GM18858 (cell line): ENCODE measurements around the gene TEX51.

ENCODE experiments used
- ATAC-seq: cut with Tn5 transposase; IDR thresholded peaks from one replicate; pipeline ENCODE4 v1.9.1; 2021; ENCODE audit not compliant: unreplicated experiment

Gene TEX51

DNA sequence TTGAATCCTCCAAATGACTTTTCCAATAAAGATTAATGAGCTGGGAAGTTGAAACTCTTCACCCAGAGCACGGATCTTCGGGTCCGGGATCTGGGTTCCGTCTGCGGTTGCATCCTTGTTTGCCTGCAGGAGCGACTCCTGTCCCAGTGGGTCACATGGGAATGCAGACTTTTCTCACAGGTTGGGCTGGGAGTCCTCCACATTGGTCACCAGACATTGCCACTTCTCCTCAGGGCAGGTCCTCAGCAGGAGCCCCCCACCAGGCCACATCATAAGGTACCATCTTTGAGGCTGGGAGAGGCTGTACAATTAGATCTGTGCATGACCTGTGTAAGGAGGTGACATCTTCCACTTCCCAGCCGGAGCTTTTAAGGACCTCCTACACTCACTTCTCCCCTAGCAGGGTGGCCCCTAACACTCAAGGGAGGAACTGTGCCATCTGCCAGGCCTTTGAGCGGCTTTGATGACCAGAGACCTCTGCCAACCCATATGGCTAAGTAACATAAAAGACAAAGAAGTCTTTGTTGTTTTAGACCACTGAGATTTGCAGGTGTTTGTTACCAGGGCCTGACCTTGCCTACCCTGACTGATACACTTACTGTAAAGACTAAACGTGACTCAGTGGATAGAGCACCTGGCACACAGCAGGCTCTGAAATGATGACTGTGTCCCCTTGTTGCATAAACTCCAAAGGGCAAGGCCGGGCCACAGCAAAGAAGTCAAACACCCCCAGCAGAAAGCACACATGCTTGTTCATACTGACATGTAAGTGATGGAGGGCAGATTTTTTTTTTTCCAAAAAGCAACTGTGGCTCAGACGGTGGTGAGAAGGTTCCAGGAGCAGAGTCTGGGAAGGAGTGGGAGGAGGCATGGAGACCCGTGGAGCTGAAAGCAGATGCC is 7.9 kb upstream of the TEX51 start:
- no peak for ATAC-seq

DNA sequence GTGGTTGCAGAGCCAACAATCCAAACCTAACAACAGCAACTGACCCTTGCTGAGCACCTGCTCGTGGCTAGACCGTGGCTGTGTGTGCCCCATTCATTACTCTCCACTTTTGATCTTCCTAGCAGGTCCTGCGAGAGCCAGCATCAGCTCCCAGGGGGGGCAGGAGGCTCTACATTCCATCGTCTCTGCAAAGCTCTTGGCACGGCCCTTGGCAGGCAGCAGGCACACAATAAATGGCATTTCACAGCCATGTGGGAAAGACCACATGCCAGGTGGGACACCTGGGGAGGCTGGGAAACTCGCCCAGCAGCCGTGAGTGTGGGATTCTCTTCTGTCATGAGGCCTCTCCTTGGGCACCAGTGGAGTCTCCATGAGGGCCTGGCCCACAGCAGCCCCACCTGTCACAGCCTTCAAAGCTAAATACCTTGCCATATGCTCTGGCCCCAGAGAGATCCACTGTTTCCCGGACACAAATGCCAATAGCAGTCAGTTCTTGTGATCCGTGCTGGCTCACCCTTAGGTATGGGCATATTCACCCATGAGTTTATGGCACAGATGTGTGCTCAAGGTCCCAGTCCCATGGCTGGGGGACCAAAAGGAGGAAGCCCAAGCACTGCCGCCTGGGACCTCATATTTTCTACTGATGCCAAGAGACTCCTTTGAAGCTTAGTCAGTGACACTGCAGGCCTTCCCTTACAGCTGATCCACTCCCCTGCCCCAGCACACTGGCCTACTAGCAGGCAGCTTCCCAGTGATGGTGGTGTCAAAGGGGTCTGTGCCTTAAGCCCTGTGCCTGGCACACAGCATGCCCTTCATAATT is 6.8 kb upstream of the TEX51 start:
- ATAC-seq, result no peak

DNA sequence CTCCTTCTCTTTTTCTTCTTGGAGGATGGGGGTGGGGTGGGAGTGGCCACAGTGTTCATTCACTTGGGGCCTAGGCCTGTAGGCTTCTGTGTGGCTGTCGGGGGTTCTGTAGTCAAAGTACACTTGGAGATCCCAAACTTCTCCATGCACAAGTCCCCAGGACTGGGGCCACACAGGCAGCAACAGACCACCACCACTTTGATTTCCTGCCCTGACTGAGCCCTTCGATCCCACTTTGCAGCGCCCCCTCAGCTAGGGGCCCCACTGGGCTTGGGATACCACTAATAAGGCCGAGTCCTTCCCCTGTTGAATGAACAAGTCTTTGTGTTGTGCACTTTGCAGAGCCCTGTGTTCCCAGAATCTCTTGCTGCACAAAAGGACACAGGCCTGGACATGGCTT is 5.5 kb upstream of the TEX51 start:
- ATAC-seq, result no peak

DNA sequence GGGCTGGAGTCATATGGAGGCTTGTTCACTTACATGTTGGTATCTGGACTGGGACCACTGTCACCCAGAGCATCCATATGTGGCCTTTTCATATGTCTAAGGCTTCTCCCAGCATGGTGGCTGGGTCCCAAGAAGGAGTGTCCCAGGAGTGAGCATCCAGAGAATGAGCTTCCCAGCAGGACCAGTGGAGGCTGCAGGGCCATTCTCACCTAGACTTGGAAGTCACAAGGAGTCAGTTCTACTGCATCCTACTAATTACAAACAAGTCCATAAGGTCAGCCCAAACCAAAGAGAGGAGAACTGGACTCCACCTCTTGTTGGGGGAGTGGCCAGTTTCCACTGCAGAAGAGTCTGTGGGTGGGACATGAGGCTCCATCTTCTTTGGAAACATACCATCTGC is 5.1 kb upstream of the TEX51 start:
- no peak for ATAC-seq

DNA sequence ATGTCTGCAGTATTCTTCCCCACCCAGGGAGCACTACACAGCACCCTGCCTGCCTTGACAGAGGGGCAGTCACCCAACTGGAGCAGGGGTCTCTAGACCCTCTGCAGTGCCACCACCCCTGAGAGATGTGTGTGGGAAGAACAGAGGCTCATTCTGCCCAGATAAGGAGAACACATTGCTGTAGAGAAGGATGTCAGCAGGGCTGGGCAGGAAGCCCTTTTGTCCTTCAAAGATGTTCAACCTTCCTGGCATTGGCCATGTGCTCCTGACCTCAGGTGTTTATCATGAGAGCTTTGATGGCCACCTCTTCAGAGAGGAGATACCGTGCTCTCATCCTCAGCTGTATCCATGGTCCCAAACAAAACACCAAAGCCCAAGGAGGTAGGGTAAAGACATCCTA is 4.6 kb upstream of the TEX51 start:
- no peak for ATAC-seq

DNA sequence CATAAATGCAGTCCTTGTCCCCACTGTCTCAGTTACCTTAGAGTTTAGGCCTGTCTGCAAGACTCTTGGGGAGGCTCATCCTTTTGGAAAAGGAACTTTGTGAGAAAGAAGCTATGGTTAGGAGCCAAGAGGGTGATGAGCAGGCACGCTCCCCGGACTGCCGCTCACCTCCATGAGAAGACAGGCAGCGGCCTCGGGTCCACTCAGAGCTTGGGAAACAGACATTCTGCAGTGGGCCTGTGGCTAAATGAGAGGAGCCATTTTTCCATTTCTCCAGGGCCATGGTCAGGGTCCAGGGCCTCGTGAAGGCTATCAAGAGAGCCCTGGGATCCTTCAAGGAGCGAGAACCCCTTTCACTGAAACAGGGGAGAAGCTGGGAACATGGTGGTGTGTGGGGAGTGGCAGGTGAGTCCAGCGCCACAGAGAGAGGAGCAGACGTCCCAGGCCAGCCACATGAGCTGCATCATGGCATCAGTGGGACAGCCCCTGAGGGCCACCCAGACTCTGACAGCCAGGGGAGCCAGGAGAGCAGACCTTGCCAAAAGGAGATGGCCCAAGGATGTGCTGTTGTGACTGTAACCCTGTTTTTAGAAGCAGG is 4.0 kb upstream of the TEX51 start:
- no peak for ATAC-seq

DNA sequence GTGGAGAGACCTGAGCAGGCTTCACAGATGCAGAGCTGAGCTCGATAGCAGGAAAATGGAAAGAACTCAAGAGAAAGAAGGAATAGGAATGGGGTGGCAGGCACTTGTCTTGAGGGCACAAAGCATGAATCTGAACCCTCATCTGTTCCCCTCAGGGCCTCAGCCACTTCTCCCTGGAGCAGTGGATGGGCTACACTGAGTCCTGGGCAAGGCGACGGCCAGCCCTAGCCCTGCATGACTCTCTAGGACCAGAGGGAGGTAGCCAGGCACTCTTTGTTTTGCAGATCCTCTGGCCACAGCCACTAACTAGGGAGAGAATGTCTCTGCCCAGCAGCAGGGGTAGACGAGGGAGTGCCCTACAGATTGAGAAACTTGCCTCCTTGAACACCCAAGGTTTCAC is 3.4 kb upstream of the TEX51 start:
- ATAC-seq, result no peak

DNA sequence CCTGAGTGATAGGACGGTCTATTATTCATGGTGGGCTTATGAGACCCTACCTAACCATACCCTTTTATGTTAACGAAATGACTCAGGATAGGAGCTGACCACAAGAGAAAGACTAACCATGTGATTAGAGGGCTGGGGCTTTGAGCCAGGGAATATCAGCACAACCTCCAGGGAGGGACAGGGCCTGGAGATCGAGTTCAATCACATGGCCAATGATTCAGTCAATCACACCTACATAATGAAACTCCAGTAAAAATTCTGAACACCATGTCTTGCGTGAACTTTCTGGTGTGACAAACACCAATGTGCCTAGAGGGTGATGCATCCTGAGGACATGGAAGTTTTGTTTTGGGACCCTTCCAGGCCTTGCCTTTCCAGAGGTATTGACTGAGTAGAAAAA is 2.2 kb upstream of the TEX51 start:
- ATAC-seq, result no peak

DNA sequence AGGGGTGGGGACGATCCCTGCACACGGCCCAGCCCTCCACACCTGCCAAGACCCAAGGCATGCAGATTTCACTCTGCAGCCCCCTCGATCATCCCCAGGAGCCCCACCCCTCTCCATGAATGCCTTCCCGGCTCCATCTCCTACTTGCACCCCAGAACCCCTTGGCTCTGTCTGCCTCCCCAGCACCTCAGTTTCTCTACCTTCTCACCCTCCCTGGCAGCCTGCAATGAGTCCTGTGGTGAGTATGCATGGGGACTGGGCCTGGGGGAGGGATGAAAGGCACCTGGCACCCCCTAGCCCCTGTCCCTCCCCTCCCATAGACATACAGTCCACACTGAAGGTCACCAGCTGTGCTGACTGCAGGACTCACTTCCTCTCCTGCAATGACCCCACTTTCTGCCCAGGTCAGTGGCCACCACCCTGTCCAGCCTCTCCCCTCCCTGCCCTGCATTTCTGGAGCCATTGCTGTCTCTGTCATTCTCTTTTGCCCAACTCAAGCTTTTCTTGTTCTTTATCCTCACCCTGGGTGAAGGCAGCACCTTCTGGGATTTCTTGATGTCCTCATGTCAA is 1.0 kb downstream of the TEX51 start:
- no peak for ATAC-seq

DNA sequence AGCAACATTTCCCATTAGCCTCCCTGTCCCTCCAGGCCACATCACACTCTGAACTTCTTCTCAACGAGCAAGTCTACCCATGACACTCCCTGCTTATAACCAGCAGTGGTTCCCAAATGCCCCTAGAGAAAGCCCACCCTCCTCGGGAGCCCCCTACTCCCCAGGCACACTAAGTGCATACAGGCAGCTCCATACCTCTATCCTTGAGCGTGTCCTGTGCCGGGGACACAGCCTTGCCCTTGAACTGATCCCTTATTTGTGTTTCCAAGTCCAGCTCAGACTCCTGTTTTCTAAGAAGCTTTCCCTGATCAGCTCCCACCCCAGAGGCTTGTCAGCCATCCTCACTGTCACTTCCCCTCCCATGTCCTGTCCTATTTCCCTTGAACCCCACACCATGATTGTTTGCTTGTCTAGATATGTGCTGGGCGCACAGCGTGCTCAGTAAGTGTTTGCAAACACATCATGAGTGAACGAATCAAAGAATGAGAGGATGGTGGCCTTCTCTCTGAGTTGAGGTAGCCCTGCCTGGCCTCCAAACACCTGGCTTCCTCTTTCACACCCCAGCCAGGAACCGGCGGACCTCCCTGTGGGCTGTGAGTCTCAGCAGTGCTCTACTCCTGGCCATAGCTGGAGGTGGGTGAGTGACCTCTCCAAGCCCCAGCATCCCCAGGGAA is 2.1 kb downstream of the TEX51 start:
- no peak for ATAC-seq

DNA sequence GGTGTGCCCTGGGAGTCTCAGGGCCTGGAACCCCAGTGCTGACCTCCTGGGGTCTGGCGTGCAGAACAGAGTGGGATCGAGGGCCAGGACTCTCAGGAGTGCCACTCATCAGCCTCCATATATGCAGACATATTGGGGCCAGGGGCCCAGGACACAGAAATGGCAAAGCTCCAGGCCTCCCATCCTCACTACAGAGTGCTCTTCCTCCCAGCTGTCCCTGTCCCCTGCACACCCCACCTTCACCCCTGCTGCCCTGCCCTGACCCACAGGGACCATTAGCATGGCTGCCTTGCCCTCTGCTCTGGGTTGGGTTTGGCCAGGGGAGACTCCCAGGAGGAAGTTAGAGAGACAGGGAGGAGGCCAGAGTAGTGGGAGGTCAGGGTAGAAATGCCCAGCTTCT is 2.8 kb downstream of the TEX51 start:
- no peak for ATAC-seq

DNA sequence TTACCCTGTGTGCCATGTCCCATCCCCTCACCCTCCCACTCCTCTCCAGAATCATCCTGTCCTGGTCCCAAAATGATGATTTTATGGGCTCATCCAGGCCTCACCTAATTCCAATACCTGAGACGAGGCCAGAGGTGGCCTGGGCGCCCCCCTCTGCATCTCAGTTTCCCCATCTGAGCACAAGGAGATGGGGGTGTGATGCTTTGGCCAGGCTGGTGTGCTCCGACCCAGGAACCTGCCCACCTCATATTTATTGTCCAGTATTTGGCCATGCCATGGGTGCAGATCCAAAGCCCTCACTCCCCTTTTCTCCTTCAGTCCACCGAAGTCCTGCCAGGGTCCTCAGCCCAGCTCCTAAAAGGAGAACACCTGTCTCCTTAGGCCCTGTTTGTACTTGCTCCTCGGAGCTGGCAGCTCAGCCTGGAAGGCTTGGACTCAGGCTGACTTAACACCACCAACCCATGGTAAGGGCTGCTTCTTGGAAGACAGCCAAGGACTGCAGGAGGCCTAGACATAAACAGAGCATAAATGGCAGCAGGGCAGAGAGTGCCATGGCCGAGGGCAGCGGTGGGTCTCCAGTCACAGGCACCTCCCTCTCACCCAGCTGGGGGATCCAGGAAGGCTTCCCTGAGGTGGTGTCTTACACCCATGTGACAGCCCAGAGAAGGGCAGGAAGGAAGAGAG is 3.6 kb downstream of the TEX51 start:
- no peak for ATAC-seq

DNA sequence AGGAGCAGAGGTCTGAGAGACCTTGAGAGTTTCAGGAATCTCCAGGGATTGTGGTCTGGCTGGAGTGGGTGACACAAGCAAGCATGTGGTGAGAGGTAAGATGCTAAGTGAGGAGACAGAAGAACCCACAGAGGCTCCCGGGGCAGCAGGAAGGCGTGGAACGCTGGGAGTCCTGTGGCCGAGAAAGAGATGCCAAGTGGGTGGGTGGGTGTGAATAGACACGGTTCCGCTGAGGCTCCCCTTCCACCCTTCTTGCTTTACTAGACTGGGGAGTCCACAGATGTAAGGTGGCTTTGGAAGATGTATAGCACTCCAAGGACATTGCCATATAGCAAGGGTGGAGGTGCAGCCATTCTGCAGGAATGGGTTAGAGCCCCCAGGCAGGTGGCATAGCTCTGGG is 4.2 kb downstream of the TEX51 start:
- no peak for ATAC-seq

DNA sequence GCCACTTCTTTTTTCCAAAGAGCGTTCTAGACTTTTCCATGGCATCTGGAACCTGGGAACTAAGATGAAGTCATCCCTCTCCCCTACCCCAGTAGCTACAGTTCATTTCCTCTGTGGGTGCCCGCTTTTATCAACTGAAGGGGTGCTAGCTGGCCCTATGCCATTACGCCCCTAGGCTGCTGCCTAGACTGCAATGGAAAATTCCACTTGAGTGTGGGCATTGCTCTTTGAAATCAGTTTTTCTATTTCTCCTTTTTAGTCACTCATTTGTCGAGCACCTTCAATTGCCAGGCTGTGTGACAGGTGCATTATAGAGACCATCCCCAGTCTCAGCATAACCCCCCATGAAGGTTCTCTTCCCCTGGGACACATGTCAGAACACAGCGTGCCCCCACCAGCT is 7.3 kb downstream of the TEX51 start:
- ATAC-seq, result no peak

DNA sequence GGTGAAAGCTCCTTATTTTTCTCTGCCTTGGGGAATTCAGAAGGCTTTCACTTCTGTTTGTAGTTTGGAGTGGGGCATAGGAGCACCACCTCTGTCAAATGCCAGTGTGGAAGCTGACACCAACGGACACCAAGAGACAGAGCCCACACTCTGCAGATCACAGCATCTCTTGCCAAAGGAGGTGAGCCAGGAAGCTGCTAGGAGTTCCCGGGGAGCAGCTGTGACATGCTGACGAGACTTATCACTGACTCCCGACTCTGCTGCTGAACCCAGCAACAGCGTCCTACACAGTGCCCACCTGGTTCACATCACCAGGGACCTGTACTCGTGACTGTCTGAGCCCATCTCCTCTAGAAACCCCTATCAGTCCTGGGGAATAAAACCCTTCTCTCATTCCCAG is 8.1 kb downstream of the TEX51 start:
- no peak for ATAC-seq

DNA sequence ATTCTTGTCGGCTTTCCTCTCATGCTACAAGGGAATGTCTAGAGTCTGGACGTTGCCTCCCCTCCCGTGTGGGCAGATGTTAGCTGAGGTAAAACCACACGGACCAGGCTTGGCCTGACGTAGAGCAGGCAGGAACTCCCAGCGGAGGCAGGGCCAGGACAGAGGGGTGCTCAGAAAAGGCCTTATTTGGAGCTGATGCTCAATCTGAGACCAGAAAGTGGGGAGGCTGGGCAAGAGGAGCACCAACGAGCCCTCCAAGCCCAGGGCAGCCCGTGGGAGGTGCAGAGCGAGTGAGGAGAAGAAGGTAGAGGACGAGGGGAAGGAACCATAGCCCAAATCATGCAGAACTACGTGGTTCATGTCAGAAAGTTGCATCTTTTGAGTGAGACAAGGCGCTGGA is 9.0 kb downstream of the TEX51 start:
- no peak for ATAC-seq

DNA sequence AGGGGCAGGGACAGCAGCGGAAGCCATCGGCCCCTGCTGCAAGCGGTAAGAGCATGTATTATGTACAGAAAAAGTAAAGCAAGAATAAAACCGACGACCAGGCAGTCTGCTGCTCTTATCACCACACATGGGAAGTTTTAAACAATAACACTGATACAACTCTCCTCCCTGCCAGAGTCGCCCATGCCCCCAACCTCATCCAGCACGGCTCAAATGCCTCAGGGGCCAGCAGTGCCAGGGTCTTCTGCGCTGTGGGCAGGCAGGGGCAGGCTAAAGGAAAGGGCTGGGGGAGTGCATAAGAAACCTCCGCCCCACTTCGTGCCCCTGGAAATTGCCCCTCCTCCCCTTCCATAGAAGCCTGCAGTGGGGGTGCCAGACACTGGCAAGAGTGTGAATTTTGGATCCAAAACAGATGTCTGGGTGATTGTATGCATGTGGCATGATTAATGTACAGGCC is 10.1 kb downstream of the TEX51 start:
- no peak for ATAC-seq

DNA sequence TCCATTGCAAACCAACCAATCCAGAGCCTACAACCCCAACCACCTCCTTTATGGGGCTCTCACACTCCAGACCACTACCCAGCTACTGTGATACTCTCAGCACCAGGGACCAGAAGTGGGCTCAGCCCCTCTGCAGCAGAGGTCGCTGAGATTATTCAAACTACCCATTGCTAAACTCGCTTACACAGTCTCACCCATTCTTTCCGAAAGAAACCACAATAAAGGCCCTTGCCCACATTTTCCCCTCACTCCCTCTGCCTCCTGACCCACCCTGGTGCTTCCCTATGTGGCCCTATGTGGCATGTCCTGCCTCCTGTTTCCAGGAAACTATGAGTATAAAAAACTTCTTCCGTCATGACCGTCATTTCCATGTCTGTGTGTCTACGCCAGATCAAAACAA is 10.7 kb downstream of the TEX51 start:
- no peak for ATAC-seq

DNA sequence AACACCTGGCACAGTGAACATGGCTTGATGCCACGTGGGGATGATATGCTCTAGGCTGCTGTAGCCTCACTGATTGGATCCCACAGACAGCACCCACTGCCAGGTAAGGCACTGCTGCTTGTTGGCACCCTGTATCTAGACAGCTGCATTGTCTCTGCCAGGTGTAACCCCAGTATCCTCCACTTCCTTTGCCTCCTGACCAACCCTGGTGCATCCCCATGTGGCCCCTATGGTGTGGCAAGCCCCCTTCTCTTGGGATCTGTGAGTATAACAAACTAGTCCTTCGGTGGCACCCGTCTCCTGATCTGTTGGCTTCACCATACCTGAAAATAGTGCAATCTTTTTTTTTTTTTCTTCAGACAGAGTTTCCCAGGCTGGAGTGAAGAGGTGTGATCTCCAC is 11.1 kb downstream of the TEX51 start:
- no peak for ATAC-seq

DNA sequence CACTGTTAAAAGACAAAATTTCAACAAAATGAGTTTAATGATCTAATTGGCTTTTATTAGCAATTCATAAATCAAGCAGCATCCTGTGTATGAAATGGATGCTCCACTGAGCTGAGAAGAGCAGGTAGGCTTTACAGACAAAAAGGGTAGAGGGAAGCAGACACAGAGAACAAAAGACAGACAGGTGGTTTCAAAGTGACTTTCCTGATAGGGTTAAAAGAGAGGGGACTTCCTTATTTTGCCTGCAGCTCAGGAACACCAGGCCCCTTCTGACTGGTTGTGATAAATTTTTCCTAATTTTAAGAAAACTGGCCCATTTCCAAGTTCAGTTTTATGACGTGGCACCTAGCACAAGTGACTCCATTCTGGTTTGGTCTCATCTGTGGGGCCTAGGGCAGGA is 11.9 kb downstream of the TEX51 start:
- no peak for ATAC-seq
